ENCODE data around the gene CCM2. TPM values are rescaled to one million over a fixed set of nuclear protein-coding genes. Genes with fewer than 3 reads are reported as not detected.
A peak's percentile ranks its signal among the peaks of the same experiment; 100 is the strongest.

Gene CCM2
- total and polyA plus RNA-seq, 10 donors = 67.8 to 108 (median 83.8) TPM

- H3K27me3 ChIP-seq (replicated peaks in 1 of 7) = no peaks in the 10 kb centered on the region
- peak; percentile 35 for DNase-seq
- H3K4me3 ChIP-seq = peak overlapping the region in 1 of 8 donors; percentile 13
- H3K36me3 ChIP-seq = peaks cover 11 to 100% (median 97%) of the 10 kb centered on the region in 6 donors
- 55 to 84% (median 78%) methylated on average over 3 of the region's 3 CpGs for WGBS, 5 donors
- no peaks in the 10 kb centered on the region for H3K9me3 ChIP-seq
- peak overlapping the region in 2 of 8 donors; percentile 61 to 69 for H3K27ac ChIP-seq
- intact Hi-C loops (cut with DNase I; ENCODE audit: low total_unique reads) = no loop called here
- no peak for TF ChIP-seq CTCF (IDR thresholded peaks at IDR 0.05 in 8 of 11, conservative IDR thresholded peaks at IDR 0.05 in 3 of 11)
- TF ChIP-seq POLR2AphosphoS5 (IDR thresholded peaks at IDR 0.05) = no peak
- no peak for TF ChIP-seq POLR2A (IDR thresholded peaks at IDR 0.05)
- peaks cover 0 to 37% (median 4%) of the 10 kb centered on the region in 6 donors for H3K4me1 ChIP-seq
Measured at GRCh38 chr7:45071528-45071927, 71.5 kb downstream of the CCM2 start.

- intact Hi-C loops (cut with DNase I; ENCODE audit: low total_unique reads) = no loop called here
- peaks cover 11 to 100% (median 99%) of the 10 kb centered on the region in 6 donors for H3K36me3 ChIP-seq
- TF ChIP-seq CTCF (IDR thresholded peaks at IDR 0.05 in 8 of 11, conservative IDR thresholded peaks at IDR 0.05 in 3 of 11) (no peak), POLR2AphosphoS5 (IDR thresholded peaks at IDR 0.05) (no peak), POLR2A (IDR thresholded peaks at IDR 0.05) (no peak)
- peak overlapping the region in 1 of 8 donors; percentile 13 for H3K4me3 ChIP-seq
- DNase-seq = peak; percentile 67
- peaks cover 0 to 32% (median 4%) of the 10 kb centered on the region in 6 donors for H3K4me1 ChIP-seq
- H3K27ac ChIP-seq = peak overlapping the region in 2 of 8 donors; percentile 61 to 69
- WGBS, 5 donors = 88 to 93% (median 89%) methylated on average over 11 to 13 of the region's 13 CpGs
- H3K27me3 ChIP-seq (replicated peaks in 1 of 7) = no peaks in the 10 kb centered on the region
- no peaks in the 10 kb centered on the region for H3K9me3 ChIP-seq
Measured at GRCh38 chr7:45072131-45073030, 72.4 kb downstream of the CCM2 start.

GRCh38 chr7:45073031-45073785 is 73.2 kb downstream of the CCM2 start:
- H3K4me3 ChIP-seq = no peak overlapping the region
- peak; percentile 69 for DNase-seq
- no peaks in the 10 kb centered on the region for H3K9me3 ChIP-seq
- H3K36me3 ChIP-seq = peaks cover 11 to 99% (median 96%) of the 10 kb centered on the region in 6 donors
- TF ChIP-seq POLR2AphosphoS5 (IDR thresholded peaks at IDR 0.05) (peak in 2 of 3 donors; percentile 8), POLR2A (IDR thresholded peaks at IDR 0.05) (no peak), CTCF (IDR thresholded peaks at IDR 0.05 in 8 of 11, conservative IDR thresholded peaks at IDR 0.05 in 3 of 11) (no peak)
- intact Hi-C loops (cut with DNase I; ENCODE audit: low total_unique reads) = no loop called here
- peaks cover 0 to 25% (median 4%) of the 10 kb centered on the region in 6 donors for H3K4me1 ChIP-seq
- 84 to 89% (median 88%) methylated on average over 17 of the region's 17 CpGs for WGBS, 5 donors
- no peaks in the 10 kb centered on the region for H3K27me3 ChIP-seq (replicated peaks in 1 of 7)
- peak overlapping the region in 1 of 8 donors; percentile 25 for H3K27ac ChIP-seq
